Thyroid gland (tissue), 4 donors: ENCODE measurements around the gene UBL5. TPM values are rescaled to one million over a fixed set of nuclear protein-coding genes. Genes with fewer than 3 reads are reported as not detected.

Experiments
- DNase-seq, 2 donors: peaks; one replicate each; pipeline ENCODE4 v3.0.0-alpha.2; 2019
- H3K27ac ChIP-seq, 3 donors: fragments of 200-600 bp; sonication (generic); 1 replicate in 2 of 3; 2 replicates in 1 of 3; pipeline ENCODE4 v1.5.1; 2016 to 2019; ENCODE audit warnings: mild to moderate bottlenecking in 1 of 3, moderate library complexity in 1 of 3
- H3K27me3 ChIP-seq: fragments of 200-600 bp; sonication (generic); one replicate; pipeline ENCODE4 v1.5.1; 2019
- H3K36me3 ChIP-seq, 2 donors: fragments of 200-600 bp; sonication (generic); one replicate each; pipeline ENCODE4 v1.5.1; 2016 to 2019
- H3K4me1 ChIP-seq, 2 donors: fragments of 200-600 bp; sonication (generic); one replicate each; pipeline ENCODE4 v1.5.1; 2017 to 2019
- H3K4me3 ChIP-seq, 3 donors: fragments of 200-600 bp; sonication (generic); replicated peaks in 1 of 3; 1 replicate in 2 of 3; 2 replicates in 1 of 3; pipeline ENCODE4 v1.5.1; 2016; ENCODE audit warnings: mild to moderate bottlenecking in 1 of 3
- H3K9me3 ChIP-seq: fragments of 200-600 bp; sonication (generic); one replicate; pipeline ENCODE4 v1.5.1; 2017
- POLR2A ChIP-seq, 2 donors: fragments of 450-650 bp; IDR thresholded peaks; one replicate each; pipeline ENCODE4 v1.6.1; 2017; ENCODE audit warnings: antibody characterized with exemption in 2 of 2, mild to moderate bottlenecking in 2 of 2, moderate library complexity in 1 of 2
- WGBS, 2 donors: methylation state at CpG; one replicate each; pipeline ENCODE4 v1.1.5; 2017; 5-methylcytosine and 5-hydroxymethylcytosine counted together
- intact Hi-C: fragments of 100-400 bp; cut with DNase I; formaldehyde crosslinking; loops from one replicate; pipeline ENCODE4 v1.15.1; 2023
- total RNA-seq, 4 donors: library from RNA; depleted of rRNA; stranded (reverse); fragments of >200 nt; gene quantifications; one replicate each; pipeline ENCODE4 v1.2.3, GENCODE V29; 2016
- TF ChIP-seq, protein P1 (sequence below), 6 experiments: fragments of 200-600 bp in 3 of 6; fragments of 450-650 bp in 3 of 6; sonication (generic) in 3 of 6; IDR thresholded peaks; one replicate each; pipeline ENCODE4 v1.5.1; 2016 to 2019; ENCODE audit warnings: antibody characterized with exemption in 6 of 6, mild to moderate bottlenecking in 2 of 6, inconsistent platforms in 1 of 6, moderate library complexity in 1 of 6

Gene UBL5
- total RNA-seq, 4 donors from 2014 or later, result 141 to 743 (median 475) TPM

- intact Hi-C loops, result no loop called here
- 59 to 63% methylated on average over 13 to 16 of the region's 16 CpGs for WGBS, 2 donors
- H3K27ac ChIP-seq, result no peak overlapping the region
- no peaks in the 10 kb centered on the region for H3K27me3 ChIP-seq
- H3K9me3 ChIP-seq, result no peaks in the 10 kb centered on the region
- DNase-seq, result no peak
- no peak for TF ChIP-seq POLR2A (IDR thresholded peaks at IDR 0.05)
- TF ChIP-seq, protein P1, sequence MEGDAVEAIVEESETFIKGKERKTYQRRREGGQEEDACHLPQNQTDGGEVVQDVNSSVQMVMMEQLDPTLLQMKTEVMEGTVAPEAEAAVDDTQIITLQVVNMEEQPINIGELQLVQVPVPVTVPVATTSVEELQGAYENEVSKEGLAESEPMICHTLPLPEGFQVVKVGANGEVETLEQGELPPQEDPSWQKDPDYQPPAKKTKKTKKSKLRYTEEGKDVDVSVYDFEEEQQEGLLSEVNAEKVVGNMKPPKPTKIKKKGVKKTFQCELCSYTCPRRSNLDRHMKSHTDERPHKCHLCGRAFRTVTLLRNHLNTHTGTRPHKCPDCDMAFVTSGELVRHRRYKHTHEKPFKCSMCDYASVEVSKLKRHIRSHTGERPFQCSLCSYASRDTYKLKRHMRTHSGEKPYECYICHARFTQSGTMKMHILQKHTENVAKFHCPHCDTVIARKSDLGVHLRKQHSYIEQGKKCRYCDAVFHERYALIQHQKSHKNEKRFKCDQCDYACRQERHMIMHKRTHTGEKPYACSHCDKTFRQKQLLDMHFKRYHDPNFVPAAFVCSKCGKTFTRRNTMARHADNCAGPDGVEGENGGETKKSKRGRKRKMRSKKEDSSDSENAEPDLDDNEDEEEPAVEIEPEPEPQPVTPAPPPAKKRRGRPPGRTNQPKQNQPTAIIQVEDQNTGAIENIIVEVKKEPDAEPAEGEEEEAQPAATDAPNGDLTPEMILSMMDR (IDR thresholded peaks at IDR 0.05), result no peak
- H3K36me3 ChIP-seq, result no peaks in the 10 kb centered on the region
- H3K4me3 ChIP-seq, result no peak overlapping the region
- H3K4me1 ChIP-seq, result no peaks in the 10 kb centered on the region
These were observed 44.1 kb downstream of the UBL5 start for GRCh38 chr19:9871626-9872338.

GRCh38 chr19:9872618-9873242 is 45.0 kb downstream of the UBL5 start:
- Histone ChIP-seq H3K27ac (no peak overlapping the region), H3K4me3 (no peak overlapping the region), H3K4me1 (no peaks in the 10 kb centered on the region), H3K27me3 (no peaks in the 10 kb centered on the region), H3K9me3 (no peaks in the 10 kb centered on the region), H3K36me3 (no peaks in the 10 kb centered on the region)
- intact Hi-C loops, result no loop called here
- WGBS, 2 donors, result 94 to 97% methylated on average over 8 of the region's 8 CpGs
- TF ChIP-seq POLR2A (IDR thresholded peaks at IDR 0.05), result no peak
- TF ChIP-seq, protein P1 (IDR thresholded peaks at IDR 0.05), result no peak
- DNase-seq, result no peak

GRCh38 chr19:9875031-9875627 is 47.4 kb downstream of the UBL5 start:
- TF ChIP-seq, protein P1 (IDR thresholded peaks at IDR 0.05), result no peak
- no peak for TF ChIP-seq POLR2A (IDR thresholded peaks at IDR 0.05)
- no peaks in the 10 kb centered on the region for H3K9me3 ChIP-seq
- no peak for DNase-seq
- H3K27me3 ChIP-seq, result no peaks in the 10 kb centered on the region
- intact Hi-C loops, result no loop called here
- no peaks in the 10 kb centered on the region for H3K36me3 ChIP-seq
- H3K4me3 ChIP-seq, result no peak overlapping the region
- H3K4me1 ChIP-seq, result no peaks in the 10 kb centered on the region
- H3K27ac ChIP-seq, result no peak overlapping the region
- 77 to 78% methylated on average over 13 of the region's 13 CpGs for WGBS, 2 donors

- DNase-seq, result no peak
- H3K4me1 ChIP-seq, result no peaks in the 10 kb centered on the region
- no peaks in the 10 kb centered on the region for H3K36me3 ChIP-seq
- intact Hi-C loops, result no loop called here
- WGBS, 2 donors, result 72 to 76% methylated on average over 5 of the region's 5 CpGs
- no peaks in the 10 kb centered on the region for H3K9me3 ChIP-seq
- H3K4me3 ChIP-seq, result no peak overlapping the region
- no peaks in the 10 kb centered on the region for H3K27me3 ChIP-seq
- H3K27ac ChIP-seq, result no peak overlapping the region
- TF ChIP-seq, protein P1 (IDR thresholded peaks at IDR 0.05), result no peak
- TF ChIP-seq POLR2A (IDR thresholded peaks at IDR 0.05), result no peak
These were observed 48.1 kb downstream of the UBL5 start for GRCh38 chr19:9875796-9876195.
